HCT116 (cell line): Measurements from ENCODE around the gene TPRG1L. TPM values are rescaled to one million over a fixed set of nuclear protein-coding genes. Genes with fewer than 3 reads are reported as not detected.

Source experiments
- ATAC-seq: fragments of 200-7000 bp; cut with Tn5 transposase; 2 replicates; pipeline ENCODE4 v1.9.1; 2020; ENCODE audit warnings: mild to moderate bottlenecking, moderate library complexity
- BruUV-seq: library from RNA; stranded (reverse); fragments of 400-500 nt; replicated peaks from 2 replicates; lab custom pipeline; 2021; lab: Mats Ljungman, UMichigan
- CTCF ChIA-PET: fragments of 300-600 bp; sonication (Branson Sonifier 250); formaldehyde crosslinking; loops from one replicate; lab custom pipeline; 2021; ENCODE audit warnings: antibody characterized with exemption; lab: Charles Lee
- POLR2A ChIA-PET: fragments of 300-600, 350-600 bp; sonication (Branson Sonifier 250); formaldehyde crosslinking; loops from one replicate; lab custom pipeline; 2021; ENCODE audit warnings: antibody characterized with exemption; lab: Charles Lee
- RAD21 ChIA-PET, 2 experiments: fragments of 300-600 bp; sonication (Branson Sonifier 250); formaldehyde crosslinking; loops; one replicate each; lab custom pipeline; 2023; ENCODE audit warnings: low total read pairs in 2 of 2; ENCODE audit not compliant: uncharacterized antibody in 2 of 2, unreplicated experiment in 2 of 2, low non-redundant PET in 1 of 2; lab: Charles Lee
- DNase-seq: peaks from one replicate; pipeline ENCODE4 v3.0.0-alpha.2; 2010; ENCODE audit warnings: low read depth, low spot score
- H2AFZ ChIP-seq: fragments of 200-600 bp; shearing (Covaris generic), sonication (generic); 2 replicates; pipeline ENCODE4 v1.6.1; 2017; ENCODE audit warnings: low read depth, mixed run types, mixed read lengths, antibody characterized with exemption, low read length; ENCODE audit not compliant: poor library complexity, severe bottlenecking
- H3K27ac ChIP-seq: 2 replicates; pipeline ENCODE4 v1.5.1; 2012; ENCODE audit warnings: low read depth, low read length
- H3K27me3 ChIP-seq: fragments of 200-600 bp; sonication (generic); 2 replicates; pipeline ENCODE4 v1.6.1; 2016; ENCODE audit warnings: mixed run types, low read length, mixed read lengths; ENCODE audit not compliant: insufficient read depth
- H3K36me3 ChIP-seq, 2 experiments: fragments of 200-500 bp in 1 of 2; fragments of 200-600 bp in 1 of 2; sonication (Bioruptor generic) in 1 of 2; sonication (generic) in 1 of 2; 2 replicates each; pipeline versions ENCODE4 v1.5.1 to v1.6.1; 2014 to 2016; ENCODE audit warnings: low read length in 2 of 2, inconsistent platforms in 1 of 2, mixed read lengths in 1 of 2, mixed run types in 1 of 2; ENCODE audit not compliant: insufficient read depth in 2 of 2, control insufficient read depth in 1 of 2
- H3K4me1 ChIP-seq, 2 experiments: fragments of 200-600 bp in 1 of 2; sonication (generic) in 1 of 2; 2 replicates each; pipeline versions ENCODE4 v1.5.1 to v1.6.1; 2012 to 2017; ENCODE audit warnings: low read length in 2 of 2, inconsistent platforms in 1 of 2, mild to moderate bottlenecking in 1 of 2, mixed read lengths in 1 of 2, mixed run types in 1 of 2, moderate library complexity in 1 of 2; ENCODE audit not compliant: insufficient read depth in 2 of 2, control insufficient read depth in 1 of 2
- H3K4me2 ChIP-seq: fragments of 200-600 bp; sonication (generic); 2 replicates; pipeline ENCODE4 v1.6.1; 2017; ENCODE audit warnings: mixed run types, low read length, mixed read lengths
- H3K4me3 ChIP-seq, 2 experiments: fragments of 200-600 bp in 1 of 2; sonication (generic) in 1 of 2; replicated peaks in 1 of 2; 2 replicates each; pipeline ENCODE4 v1.5.1; 2011 to 2016; ENCODE audit warnings: low read length in 2 of 2, control low read depth in 1 of 2, low read depth in 1 of 2, mild to moderate bottlenecking in 1 of 2, mixed read lengths in 1 of 2, mixed run types in 1 of 2
- H3K79me2 ChIP-seq: fragments of 200-600 bp; sonication (generic); 2 replicates; pipeline ENCODE4 v1.6.1; 2017; ENCODE audit warnings: mild to moderate bottlenecking, mixed run types, low read length, moderate library complexity, mixed read lengths; ENCODE audit not compliant: insufficient read depth
- H3K9ac ChIP-seq: fragments of 200-600 bp; sonication (generic); 2 replicates; pipeline ENCODE4 v1.6.1; 2016; ENCODE audit warnings: low read length, mixed read lengths
- H3K9me2 ChIP-seq: fragments of 200-600 bp; sonication (generic), shearing (Covaris generic); 2 replicates; pipeline ENCODE4 v1.6.1; 2017; ENCODE audit warnings: mixed run types, mild to moderate bottlenecking, moderate library complexity; ENCODE audit not compliant: insufficient read depth
- H3K9me3 ChIP-seq, 2 experiments: fragments of 200-500 bp in 1 of 2; fragments of 200-600 bp in 1 of 2; sonication (Bioruptor generic) in 1 of 2; sonication (generic) in 1 of 2; 2 replicates each; pipeline ENCODE4 v1.6.1; 2014 to 2017; ENCODE audit warnings: low read length in 2 of 2, mixed read lengths in 2 of 2, inconsistent platforms in 1 of 2, low read depth in 1 of 2, mild to moderate bottlenecking in 1 of 2, mixed run types in 1 of 2, moderate library complexity in 1 of 2; ENCODE audit not compliant: control insufficient read depth in 1 of 2, insufficient read depth in 1 of 2
- H4K20me1 ChIP-seq: fragments of 200-600 bp; sonication (generic), shearing (Covaris generic); 2 replicates; pipeline ENCODE4 v1.6.1; 2017; ENCODE audit warnings: mixed run types, mild to moderate bottlenecking, moderate library complexity; ENCODE audit not compliant: insufficient read depth
- CBX3 ChIP-seq: IDR thresholded peaks from 2 replicates; pipeline ENCODE4 v1.6.1; 2012; ENCODE audit warnings: low read depth
- JUND ChIP-seq: IDR thresholded peaks from 2 replicates; pipeline ENCODE4 v1.6.1; 2012
- POLR2AphosphoS5 ChIP-seq: IDR thresholded peaks from 2 replicates; pipeline ENCODE4 v1.6.1; 2011; ENCODE audit warnings: mild to moderate bottlenecking, low read depth, low read length, moderate library complexity
- TCF7L2 ChIP-seq: IDR thresholded peaks from 2 replicates; pipeline ENCODE4 v1.7.0; 2011; ENCODE audit warnings: borderline replicate concordance, inconsistent platforms; ENCODE audit not compliant: insufficient read depth, insufficient read length; ENCODE audit errors: extremely low read depth
- intact Hi-C: fragments of 100-400 bp; cut with micrococcal nuclease; formaldehyde crosslinking; loops from 2 replicates; pipeline ENCODE4 v1.10.0; 2022
- total RNA-seq: library from RNA; stranded (reverse); gene quantifications from one replicate; pipeline ENCODE4 v1.2.1, GENCODE V29; 2021; ENCODE audit not compliant: unreplicated experiment
- TF ChIP-seq, protein P1 (sequence below), 3 experiments: fragments of 200-600 bp in 1 of 3; sonication (generic) in 1 of 3; IDR thresholded peaks in 2 of 3; conservative IDR thresholded peaks in 1 of 3; 2 replicates each; pipeline ENCODE4 v1.5.1; 2012 to 2017; ENCODE audit warnings: low read depth in 2 of 3, low read length in 2 of 3, antibody characterized with exemption in 1 of 3, borderline replicate concordance in 1 of 3, control low read depth in 1 of 3, mild to moderate bottlenecking in 1 of 3, mixed read lengths in 1 of 3, mixed run types in 1 of 3, moderate library complexity in 1 of 3; ENCODE audit not compliant: insufficient read depth in 1 of 3
- TF ChIP-seq, protein P2 (sequence below): IDR thresholded peaks from 2 replicates; pipeline ENCODE4 v1.6.1; 2011; ENCODE audit warnings: mild to moderate bottlenecking, low read length, moderate library complexity; ENCODE audit not compliant: insufficient replicate concordance; ENCODE audit errors: extremely low read depth

Gene TPRG1L
- total RNA-seq, 1 experiment from 2014 or later, result 25.6 TPM

DNA sequence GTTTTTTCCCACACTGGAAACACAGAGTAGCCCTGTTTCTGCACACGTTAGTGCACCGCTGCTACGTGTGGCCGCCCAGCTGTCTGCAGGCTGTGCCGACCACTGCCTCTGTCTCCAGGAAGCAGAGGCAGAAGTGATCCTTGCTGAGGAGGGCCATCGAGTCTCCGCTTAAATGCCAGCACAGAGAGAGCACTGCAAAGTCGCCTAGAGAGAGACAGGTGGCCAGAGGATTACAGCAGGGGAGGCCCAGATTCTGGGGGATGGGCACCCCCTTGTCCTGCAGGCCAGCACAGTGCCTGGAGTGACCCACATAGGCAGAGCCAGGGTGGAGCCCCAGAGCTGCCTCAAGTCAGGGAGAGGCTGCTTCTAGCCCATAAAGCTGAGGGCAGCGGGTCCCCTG is 6.1 kb downstream of the TPRG1L start:
- Histone ChIP-seq H4K20me1 (no peaks in the 10 kb centered on the region), H3K9me3 (no peaks in the 10 kb centered on the region), H3K27me3 (no peaks in the 10 kb centered on the region), H3K9ac (no peak overlapping the region), H3K4me3 (no peak overlapping the region), H3K4me1 (peaks cover 0 to 6% of the 10 kb centered on the region in 2 experiments; a peak in 2 of 4 replicates), H3K4me2 (no peak overlapping the region), H3K9me2 (no peaks in the 10 kb centered on the region), H3K79me2 (no peaks in the 10 kb centered on the region), H2AFZ (no peak overlapping the region), H3K36me3 (peaks cover 11 to 14% of the 10 kb centered on the region in 2 experiments; a peak in 3 of 4 replicates), H3K27ac (no peak overlapping the region)
- CTCF ChIA-PET, result no interaction called here
- intact Hi-C loops, result no loop called here
- TF ChIP-seq, protein P1, sequence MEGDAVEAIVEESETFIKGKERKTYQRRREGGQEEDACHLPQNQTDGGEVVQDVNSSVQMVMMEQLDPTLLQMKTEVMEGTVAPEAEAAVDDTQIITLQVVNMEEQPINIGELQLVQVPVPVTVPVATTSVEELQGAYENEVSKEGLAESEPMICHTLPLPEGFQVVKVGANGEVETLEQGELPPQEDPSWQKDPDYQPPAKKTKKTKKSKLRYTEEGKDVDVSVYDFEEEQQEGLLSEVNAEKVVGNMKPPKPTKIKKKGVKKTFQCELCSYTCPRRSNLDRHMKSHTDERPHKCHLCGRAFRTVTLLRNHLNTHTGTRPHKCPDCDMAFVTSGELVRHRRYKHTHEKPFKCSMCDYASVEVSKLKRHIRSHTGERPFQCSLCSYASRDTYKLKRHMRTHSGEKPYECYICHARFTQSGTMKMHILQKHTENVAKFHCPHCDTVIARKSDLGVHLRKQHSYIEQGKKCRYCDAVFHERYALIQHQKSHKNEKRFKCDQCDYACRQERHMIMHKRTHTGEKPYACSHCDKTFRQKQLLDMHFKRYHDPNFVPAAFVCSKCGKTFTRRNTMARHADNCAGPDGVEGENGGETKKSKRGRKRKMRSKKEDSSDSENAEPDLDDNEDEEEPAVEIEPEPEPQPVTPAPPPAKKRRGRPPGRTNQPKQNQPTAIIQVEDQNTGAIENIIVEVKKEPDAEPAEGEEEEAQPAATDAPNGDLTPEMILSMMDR (IDR thresholded peaks at IDR 0.05 in 2 of 3, conservative IDR thresholded peaks at IDR 0.05 in 1 of 3; ENCODE audit: borderline replicate concordance in 1 of 3, insufficient read depth in 1 of 3, low read depth in 2 of 3, low read length in 2 of 3), result no peak
- TF ChIP-seq, protein P2, sequence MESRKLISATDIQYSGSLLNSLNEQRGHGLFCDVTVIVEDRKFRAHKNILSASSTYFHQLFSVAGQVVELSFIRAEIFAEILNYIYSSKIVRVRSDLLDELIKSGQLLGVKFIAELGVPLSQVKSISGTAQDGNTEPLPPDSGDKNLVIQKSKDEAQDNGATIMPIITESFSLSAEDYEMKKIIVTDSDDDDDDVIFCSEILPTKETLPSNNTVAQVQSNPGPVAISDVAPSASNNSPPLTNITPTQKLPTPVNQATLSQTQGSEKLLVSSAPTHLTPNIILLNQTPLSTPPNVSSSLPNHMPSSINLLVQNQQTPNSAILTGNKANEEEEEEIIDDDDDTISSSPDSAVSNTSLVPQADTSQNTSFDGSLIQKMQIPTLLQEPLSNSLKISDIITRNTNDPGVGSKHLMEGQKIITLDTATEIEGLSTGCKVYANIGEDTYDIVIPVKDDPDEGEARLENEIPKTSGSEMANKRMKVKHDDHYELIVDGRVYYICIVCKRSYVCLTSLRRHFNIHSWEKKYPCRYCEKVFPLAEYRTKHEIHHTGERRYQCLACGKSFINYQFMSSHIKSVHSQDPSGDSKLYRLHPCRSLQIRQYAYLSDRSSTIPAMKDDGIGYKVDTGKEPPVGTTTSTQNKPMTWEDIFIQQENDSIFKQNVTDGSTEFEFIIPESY, result no peak
- TF ChIP-seq CBX3 (no peak), POLR2AphosphoS5 (no peak), TCF7L2 (no peak), JUND (no peak)
- no TSS peak for BruUV-seq
- ATAC-seq (no peak), DNase-seq (no peak)
- POLR2A ChIA-PET, result no interaction called here
- RAD21 ChIA-PET, result no interaction called here
